Measurements from ENCODE around the gene WDR81. TPM values are rescaled to one million over a fixed set of nuclear protein-coding genes. Genes with fewer than 3 reads are reported as not detected.

Gene WDR81
- total and polyA plus RNA-seq, 2 donors (not counting 1 experiment from before 2014, with no cell fraction given) = 52.7 to 102 TPM

DNA sequence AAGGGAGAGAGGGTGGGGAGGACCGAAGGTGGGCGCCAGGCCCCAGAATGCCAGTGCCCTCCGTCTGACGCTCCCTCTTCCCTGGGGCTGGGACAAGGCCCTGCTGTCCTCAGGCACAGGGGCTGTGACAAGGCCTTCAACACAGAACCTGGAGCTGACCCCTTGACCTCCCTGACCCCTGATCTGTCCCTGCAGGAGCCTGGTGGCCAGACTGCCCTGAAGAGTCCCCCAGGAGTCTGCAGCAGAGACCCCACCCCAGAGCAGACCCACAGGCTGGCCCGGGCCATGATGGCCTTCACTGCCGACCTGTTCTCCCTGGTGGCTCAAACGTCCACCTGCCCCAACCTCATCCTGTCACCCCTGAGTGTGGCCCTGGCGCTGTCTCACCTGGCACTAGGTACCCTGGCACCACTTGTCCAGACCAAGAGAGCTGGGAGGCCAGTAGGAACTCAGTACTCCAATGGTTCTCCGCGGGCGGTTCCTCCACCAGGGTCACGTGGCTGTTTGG, 21.1 kb downstream of the WDR81 start:
- POLR2A ChIA-PET = interaction anchor here (1.5 kb wide), 1 partner anchor 9 kb away, joined by 5 read pairs; no protein-coding TSS in a partner anchor
- no peak overlapping the region for H3K4me3 ChIP-seq (ENCODE audit: control extremely low read depth in 1 of 5, extremely low read depth in 1 of 5, insufficient read depth in 1 of 5, low read depth in 2 of 5, low read length in 4 of 5)

More for the DNA sequence above, 21.1 kb downstream of the WDR81 start:
- H3K27ac Mint-ChIP-seq = no peak overlapping the region
- H3K79me2 ChIP-seq (ENCODE audit: control insufficient read depth, insufficient read depth, low read length) = no peaks in the 10 kb centered on the region
- no peaks in the 10 kb centered on the region for H4K20me1 ChIP-seq (ENCODE audit: control insufficient read depth, insufficient read depth, low read length, poor library complexity, severe bottlenecking)
- DNase-seq (no peak), ATAC-seq (ENCODE audit: low read depth) (no peak)
- H3K4me2 ChIP-seq (replicated peaks; ENCODE audit: low read depth, low read length, poor library complexity, severe bottlenecking) = no peak overlapping the region
- H3K4me3 Mint-ChIP-seq = no peak overlapping the region
- H3K36me3 ChIP-seq (replicated peaks in 1 of 2; ENCODE audit: control extremely low read depth in 1 of 2, control insufficient read depth in 1 of 2, extremely low read depth in 1 of 2, insufficient read depth in 2 of 2, low read length in 1 of 2) = no peaks in the 10 kb centered on the region
- H3K9ac ChIP-seq (ENCODE audit: low read length) = no peak overlapping the region
- intact Hi-C loops (cut with micrococcal nuclease) = no loop called here
- H3K4me1 ChIP-seq (ENCODE audit: control insufficient read depth in 2 of 2, insufficient read depth in 2 of 2, low read length in 2 of 2) = no peaks in the 10 kb centered on the region
- H3K4me1 Mint-ChIP-seq = no peaks in the 10 kb centered on the region
- H2AFZ ChIP-seq (ENCODE audit: insufficient read depth, low read depth, low read length, poor library complexity, severe bottlenecking) = no peak overlapping the region
- H3K27ac ChIP-seq (ENCODE audit: low read length in 2 of 2) = no peak overlapping the region
- CTCF ChIA-PET = no interaction called here
- no peaks in the 10 kb centered on the region for H3K9me3 ChIP-seq (ENCODE audit: control extremely low read depth in 1 of 3, control insufficient read depth in 2 of 3, insufficient read depth in 1 of 3, low read length in 2 of 3)
- H3K27me3 ChIP-seq (replicated peaks in 1 of 4; ENCODE audit: control extremely low read depth in 1 of 4, control insufficient read depth in 3 of 4, insufficient read depth in 4 of 4, low read length in 3 of 4) = no peaks in the 10 kb centered on the region
- no peaks in the 10 kb centered on the region for H3K27me3 Mint-ChIP-seq
- TF ChIP-seq CTCF (IDR thresholded peaks at IDR 0.05) = no peak
- TF ChIP-seq EZH2 (IDR thresholded peaks at IDR 0.05; ENCODE audit: borderline replicate concordance, insufficient read depth, low read depth, low read length, poor library complexity, severe bottlenecking) = no peak
- WGBS (ENCODE audit: insufficient coverage) = 93% methylated on average over 10 of the region's 12 CpGs
- H3K9me3 Mint-ChIP-seq (ENCODE audit: insufficient read depth) = no peaks in the 10 kb centered on the region
